MM.1S (cell line): ENCODE results near the gene RRP1.

Experiments
- DNase-seq: peaks from one replicate; pipeline ENCODE4 v3.0.0-alpha.2; 2015
- H2AFZ ChIP-seq: fragments of 300-600 bp; sonication (generic); 2 replicates; pipeline ENCODE4 v1.6.0; 2016; ENCODE audit warnings: antibody characterized with exemption, low read length
- H3F3A ChIP-seq: fragments of 300-600 bp; sonication (generic); 2 replicates; pipeline ENCODE4 v1.6.1; 2016; ENCODE audit warnings: mild to moderate bottlenecking, antibody characterized with exemption, low read length, moderate library complexity, mixed read lengths; ENCODE audit not compliant: insufficient read depth
- H3K27ac ChIP-seq: fragments of 300-600 bp; sonication (generic); 2 replicates; pipeline ENCODE4 v1.5.1; 2016; ENCODE audit warnings: mild to moderate bottlenecking, low read length
- H3K27me3 ChIP-seq: fragments of 300-600 bp; sonication (generic); replicated peaks from 2 replicates; pipeline ENCODE4 v1.6.0; 2016; ENCODE audit warnings: low read length; ENCODE audit not compliant: insufficient read depth
- H3K36me3 ChIP-seq: fragments of 300-600 bp; sonication (generic); replicated peaks from 2 replicates; pipeline ENCODE4 v1.6.1; 2016; ENCODE audit warnings: mild to moderate bottlenecking, low read length, mixed read lengths; ENCODE audit not compliant: insufficient read depth
- H3K4me1 ChIP-seq: fragments of 300-600 bp; sonication (generic); 2 replicates; pipeline ENCODE4 v1.6.1; 2016; ENCODE audit warnings: low read length, mixed read lengths
- H3K4me2 ChIP-seq: fragments of 300-600 bp; sonication (generic); 2 replicates; pipeline ENCODE4 v1.6.0; 2016; ENCODE audit warnings: low read depth, low read length
- H3K4me3 ChIP-seq: fragments of 300-600 bp; sonication (generic); 2 replicates; pipeline ENCODE4 v1.5.1; 2016; ENCODE audit warnings: low read length, mixed read lengths
- H3K79me2 ChIP-seq: fragments of 300-600 bp; sonication (generic); 2 replicates; pipeline ENCODE4 v1.6.1; 2016; ENCODE audit warnings: mixed run types, low read length, mixed read lengths
- H3K9ac ChIP-seq: fragments of 300-600 bp; sonication (generic); 2 replicates; pipeline ENCODE4 v1.6.1; 2016; ENCODE audit warnings: low read length, mixed read lengths
- H3K9me2 ChIP-seq: fragments of 300-600 bp; sonication (generic); replicated peaks from 2 replicates; pipeline ENCODE4 v1.6.1; 2016; ENCODE audit warnings: mild to moderate bottlenecking, low read length, mixed read lengths; ENCODE audit not compliant: insufficient read depth
- H3K9me3 ChIP-seq: fragments of 300-600 bp; sonication (generic); replicated peaks from 2 replicates; pipeline ENCODE4 v1.6.1; 2016; ENCODE audit warnings: mild to moderate bottlenecking, low read length, mixed read lengths; ENCODE audit not compliant: insufficient read depth
- H4K20me1 ChIP-seq: fragments of 300-600 bp; sonication (generic); 2 replicates; pipeline ENCODE4 v1.6.1; 2016; ENCODE audit warnings: mild to moderate bottlenecking, low read length, moderate library complexity, mixed read lengths; ENCODE audit not compliant: insufficient read depth
- CTCF ChIP-seq: fragments of 300-600 bp; sonication (generic); IDR thresholded peaks from 2 replicates; pipeline ENCODE4 v1.5.1; 2016; ENCODE audit warnings: antibody characterized with exemption, low read length, mixed read lengths
- EZH2 ChIP-seq: fragments of 300-600 bp; sonication (generic); optimal IDR thresholded peaks from 2 replicates; pipeline ENCODE3; 2017; ENCODE audit warnings: low read depth, mild to moderate bottlenecking, antibody characterized with exemption, low read length, mixed read lengths
- EZH2phosphoT487 ChIP-seq: fragments of 300-600 bp; sonication (generic); IDR thresholded peaks from 2 replicates; pipeline ENCODE4 v1.6.1; 2018; ENCODE audit warnings: antibody characterized with exemption, low read length

RRP1 gene

DNA sequence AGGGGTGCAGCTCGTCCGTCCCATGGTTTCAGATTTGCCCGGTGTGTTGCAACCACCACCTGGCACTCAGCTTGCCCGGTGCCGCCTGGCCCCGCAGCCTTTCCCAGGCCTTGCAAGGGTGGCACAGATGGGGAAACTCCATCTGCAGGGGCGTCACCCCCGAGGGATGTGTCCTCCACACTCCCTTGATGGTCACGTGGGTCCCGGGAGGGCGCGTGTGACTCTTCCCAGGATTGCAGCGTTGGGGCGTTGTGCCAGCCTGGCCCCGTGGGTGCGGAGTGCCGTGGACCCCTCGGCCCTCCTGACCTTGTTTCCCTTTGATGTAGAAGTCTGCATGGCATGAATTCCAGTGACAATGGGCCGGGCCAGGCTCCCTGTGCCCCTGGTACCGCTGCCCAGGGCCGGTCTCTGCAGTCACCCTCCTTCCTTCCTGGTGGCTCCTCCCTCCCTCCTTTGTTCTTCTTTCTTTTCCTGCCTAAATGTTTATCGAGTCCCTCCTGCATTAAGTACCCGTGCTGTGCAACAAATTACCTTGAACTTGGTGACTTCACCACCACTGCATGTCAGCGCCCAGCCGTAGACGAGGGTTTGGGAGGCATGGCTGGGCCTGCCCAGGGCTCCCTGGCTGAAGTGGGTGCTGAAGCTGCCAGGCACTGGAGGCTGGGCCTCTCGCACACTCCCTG is 22.9 kb downstream of the RRP1 start:
- Histone ChIP-seq H3K27me3 (no peaks in the 10 kb centered on the region), H3K79me2 (no peaks in the 10 kb centered on the region), H2AFZ (no peak overlapping the region), H3K4me1 (no peaks in the 10 kb centered on the region), H3K9me3 (no peaks in the 10 kb centered on the region), H3K27ac (no peak overlapping the region), H4K20me1 (no peaks in the 10 kb centered on the region), H3F3A (peaks cover 11% of the 10 kb centered on the region; the same call in 1 of the 2 replicates), H3K36me3 (no peaks in the 10 kb centered on the region), H3K9me2 (no peaks in the 10 kb centered on the region), H3K4me3 (no peak overlapping the region), H3K9ac (no peak overlapping the region), H3K4me2 (no peak overlapping the region)
- DNase-seq, result no peak
- TF ChIP-seq EZH2phosphoT487, result no peak
- TF ChIP-seq CTCF, result no peak
- no peak for TF ChIP-seq EZH2

- TF ChIP-seq EZH2 (no peak), CTCF (no peak), EZH2phosphoT487 (no peak)
- H3K27me3 ChIP-seq, result no peaks in the 10 kb centered on the region
- H3F3A ChIP-seq, result peaks cover 11% of the 10 kb centered on the region; the same call in 1 of the 2 replicates
- H3K9me3 ChIP-seq, result no peaks in the 10 kb centered on the region
- H3K27ac ChIP-seq, result no peak overlapping the region
- no peaks in the 10 kb centered on the region for H4K20me1 ChIP-seq
- no peaks in the 10 kb centered on the region for H3K4me1 ChIP-seq
- no peak for DNase-seq
- no peak overlapping the region for H3K9ac ChIP-seq
- no peak overlapping the region for H3K4me2 ChIP-seq
- H3K9me2 ChIP-seq, result no peaks in the 10 kb centered on the region
- no peak overlapping the region for H3K4me3 ChIP-seq
- H3K36me3 ChIP-seq, result no peaks in the 10 kb centered on the region
- no peak overlapping the region for H2AFZ ChIP-seq
- H3K79me2 ChIP-seq, result no peaks in the 10 kb centered on the region
Measured at GRCh38 chr21:43812957-43813655, 23.7 kb downstream of the RRP1 start.

DNA sequence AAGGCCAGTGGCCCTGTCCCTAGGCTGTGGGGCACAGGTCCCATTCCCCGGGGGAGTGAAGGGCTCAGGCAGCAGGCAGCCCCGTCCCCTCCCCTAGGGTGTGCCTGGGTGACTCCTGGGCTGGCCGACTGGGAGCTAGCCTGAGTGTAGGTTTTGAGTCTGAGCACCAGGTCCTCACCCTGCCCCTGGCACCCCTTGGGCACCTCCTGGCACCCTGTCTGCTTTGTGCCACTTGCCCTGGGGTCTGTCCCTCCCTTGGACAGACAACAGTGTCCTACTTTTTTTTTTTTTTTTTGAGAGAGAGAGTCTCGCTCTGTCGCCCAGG is 24.2 kb downstream of the RRP1 start:
- no peak for TF ChIP-seq EZH2
- TF ChIP-seq CTCF, result no peak
- no peak for TF ChIP-seq EZH2phosphoT487
- Histone ChIP-seq H3K9me3 (no peaks in the 10 kb centered on the region), H3K4me2 (no peak overlapping the region), H3K9ac (no peak overlapping the region), H3K9me2 (no peaks in the 10 kb centered on the region), H2AFZ (no peak overlapping the region), H3F3A (peaks cover 13% of the 10 kb centered on the region; the same call in 1 of the 2 replicates), H3K27me3 (no peaks in the 10 kb centered on the region), H4K20me1 (no peaks in the 10 kb centered on the region), H3K36me3 (no peaks in the 10 kb centered on the region), H3K4me3 (no peak overlapping the region), H3K79me2 (no peaks in the 10 kb centered on the region), H3K4me1 (peaks cover 3% of the 10 kb centered on the region), H3K27ac (no peak overlapping the region)
- no peak for DNase-seq
